Stimulated activated CD4-positive, alpha-beta T cell treated with anti-CD3 and anti-CD28 coated beads, Interleukin-4, amount 100 ng/mL, for 48 hours (primary cell): ENCODE data around the gene TEX22.

Experiments used
- DNase-seq, 2 donors: peaks; one replicate each; pipeline ENCODE4 v3.0.0-alpha.2; 2020; ENCODE audit warnings: low read depth in 2 of 2

TEX22 gene

GRCh38 chr14:105456736-105457617 lies 58.6 kb downstream of the TEX22 start:
- no peak for DNase-seq

DNA sequence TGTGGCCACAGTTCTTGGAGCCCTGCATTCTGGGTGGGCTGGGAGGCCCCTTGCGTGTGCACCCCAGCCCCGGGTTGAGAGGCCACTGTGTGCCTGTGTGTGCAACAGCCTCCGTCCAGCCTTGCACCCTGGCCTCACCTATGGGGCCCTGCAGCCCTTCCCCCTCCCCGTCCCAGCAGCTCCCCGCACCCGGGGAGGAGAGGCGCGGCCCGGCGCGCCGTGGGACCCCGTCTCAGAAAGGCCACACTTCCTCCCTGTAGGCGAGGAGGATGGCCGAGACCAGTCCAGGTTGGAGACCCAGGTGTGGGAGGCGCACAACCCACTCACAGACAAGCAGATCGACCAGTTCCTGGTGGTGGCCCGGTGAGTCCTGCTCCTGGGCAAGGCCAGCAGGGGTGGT lies 59.7 kb downstream of the TEX22 start:
- no peak for DNase-seq

DNA sequence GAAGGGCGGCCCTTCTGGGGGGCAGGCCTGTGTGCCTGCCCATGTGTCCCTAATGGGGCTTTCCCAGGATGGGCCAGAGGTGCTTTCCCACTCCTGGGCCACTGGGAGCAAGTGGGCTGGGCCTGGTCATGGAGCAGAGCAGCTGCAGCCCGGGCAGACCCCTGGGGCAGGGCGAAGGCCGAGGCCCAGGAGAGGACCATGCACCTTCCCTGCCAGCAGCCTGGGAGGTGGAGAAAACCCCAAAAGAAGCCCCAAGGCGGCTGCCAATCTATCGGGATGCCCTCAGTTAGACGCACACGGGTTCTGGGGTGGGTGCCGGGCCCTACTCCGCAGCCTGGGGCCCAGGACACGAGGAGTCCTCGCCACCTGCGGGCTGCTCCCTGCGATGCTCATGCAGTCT lies 60.2 kb downstream of the TEX22 start:
- DNase-seq = no peak

- DNase-seq = no peak
These were observed 61.8 kb downstream of the TEX22 start for GRCh38 chr14:105460116-105460515.

DNA sequence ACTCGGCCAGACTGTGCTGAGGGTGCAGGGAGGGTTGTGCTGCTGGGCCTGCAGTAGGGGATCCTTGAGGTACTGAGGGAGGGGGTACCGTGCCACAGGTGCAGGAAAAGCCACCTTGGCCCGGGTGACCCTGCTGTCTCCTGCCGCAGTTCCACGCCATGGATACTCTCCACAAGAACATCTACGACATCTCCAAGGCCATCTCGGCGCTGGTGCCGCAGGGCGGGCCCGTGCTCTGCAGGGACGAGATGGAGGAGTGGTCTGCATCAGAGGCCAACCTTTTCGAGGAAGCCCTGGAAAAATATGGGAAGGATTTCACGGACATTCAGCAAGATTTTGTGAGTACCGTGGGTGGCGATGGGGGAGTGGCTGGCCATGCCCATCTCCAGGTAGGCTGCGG lies 62.3 kb downstream of the TEX22 start:
- DNase-seq = no peak

- DNase-seq = no peak
These were observed 63.6 kb downstream of the TEX22 start for GRCh38 chr14:105461903-105462302.
